NCI-H1105 (cell line): Measurements from ENCODE around the gene TMEM247.

Experiments
- DNase-seq: peaks from one replicate; lab custom pipeline; 2025; lab: John Stamatoyannopoulos, UW

The TMEM247 gene

GRCh38 chr2:46479265-46479664 is at the start of gene TMEM247:
TMEM247 (plus strand) TSS chr2:46479565.
- DNase-seq: no peak

- no peak for DNase-seq
Measured at GRCh38 chr2:46430413-46430812, 49.0 kb upstream of the TMEM247 start.

- DNase-seq: no peak
Measured at GRCh38 chr2:46430992-46431391, 48.4 kb upstream of the TMEM247 start.

- DNase-seq: no peak
Measured at GRCh38 chr2:46431481-46432235, 47.7 kb upstream of the TMEM247 start.

GRCh38 chr2:46434851-46435273 is 44.5 kb upstream of the TMEM247 start:
- no peak for DNase-seq

- no peak for DNase-seq
Measured at GRCh38 chr2:46435353-46435752, 44.0 kb upstream of the TMEM247 start.

GRCh38 chr2:46435796-46436360 is 43.5 kb upstream of the TMEM247 start:
- DNase-seq: no peak

GRCh38 chr2:46436800-46437199 is 42.6 kb upstream of the TMEM247 start:
- DNase-seq: no peak

GRCh38 chr2:46438102-46438501 is 41.3 kb upstream of the TMEM247 start:
- no peak for DNase-seq

- no peak for DNase-seq
Measured at GRCh38 chr2:46438794-46439193, 40.6 kb upstream of the TMEM247 start.

- DNase-seq: no peak
Measured at GRCh38 chr2:46439582-46439981, 39.8 kb upstream of the TMEM247 start.

- no peak for DNase-seq
Measured at GRCh38 chr2:46441838-46442712, 37.3 kb upstream of the TMEM247 start.

GRCh38 chr2:46444732-46445131 is 34.6 kb upstream of the TMEM247 start:
- no peak for DNase-seq

- no peak for DNase-seq
Measured at GRCh38 chr2:46445556-46445955, 33.8 kb upstream of the TMEM247 start.

- DNase-seq: no peak
Measured at GRCh38 chr2:46446871-46447568, 32.3 kb upstream of the TMEM247 start.

GRCh38 chr2:46447649-46448048 is 31.7 kb upstream of the TMEM247 start:
- DNase-seq: no peak

GRCh38 chr2:46448111-46448510 is 31.3 kb upstream of the TMEM247 start:
- no peak for DNase-seq

GRCh38 chr2:46448641-46449040 is 30.7 kb upstream of the TMEM247 start:
- no peak for DNase-seq

GRCh38 chr2:46449700-46450099 is 29.7 kb upstream of the TMEM247 start:
- no peak for DNase-seq

GRCh38 chr2:46451131-46451711 is 28.1 kb upstream of the TMEM247 start:
- no peak for DNase-seq

GRCh38 chr2:46456789-46457188 is 22.6 kb upstream of the TMEM247 start:
- DNase-seq: no peak
